H1 (cell line): Measurements from ENCODE around the gene RPL26. TPM values are rescaled to one million over a fixed set of nuclear protein-coding genes. Genes with fewer than 3 reads are reported as not detected.

Experiments used
- CTCF ChIA-PET: fragments of 300-600 bp; sonication (Branson Sonifier 250); formaldehyde crosslinking; loops from one replicate; lab custom pipeline; 2021; ENCODE audit not compliant: partially characterized antibody; lab: Charles Lee
- POLR2A ChIA-PET: fragments of 300-600 bp; sonication (Branson Sonifier 250); formaldehyde crosslinking; loops from one replicate; lab custom pipeline; 2021; ENCODE audit warnings: inconsistent platforms; ENCODE audit not compliant: partially characterized antibody; lab: Charles Lee
- DNase-seq, 2 experiments: peaks; one replicate each; pipeline versions ENCODE4 v3.0.0 to v3.0.0-alpha.2; 2010 to 2022; ENCODE audit warnings: low spot score in 2 of 2, low read depth in 1 of 2, mixed read lengths in 1 of 2
- FAIRE-seq: peaks from 2 replicates; lab custom pipeline; 2011; peaks lifted over from hg19 to GRCh38; lab: Jason Lieb, UNC
- H2AFZ ChIP-seq: 2 replicates; pipeline ENCODE4 v1.8.1; 2012; ENCODE audit warnings: low read length, inconsistent platforms
- H2AK5ac ChIP-seq: 2 replicates; pipeline ENCODE4 v1.6.1; 2013; ENCODE audit warnings: low read depth, low read length
- H2BK120ac ChIP-seq: replicated peaks from 2 replicates; pipeline ENCODE3; 2013; ENCODE audit warnings: low read depth, low read length, inconsistent platforms
- H2BK12ac ChIP-seq: 2 replicates; pipeline ENCODE4 v1.6.1; 2013; ENCODE audit warnings: low read depth, low read length
- H2BK15ac ChIP-seq: 2 replicates; pipeline ENCODE4 v1.6.1; 2013; ENCODE audit warnings: low read length
- H2BK20ac ChIP-seq: 2 replicates; pipeline ENCODE4 v1.6.1; 2013; ENCODE audit warnings: low read length
- H2BK5ac ChIP-seq: 2 replicates; pipeline ENCODE4 v1.6.1; 2013; ENCODE audit warnings: low read depth, low read length
- H3K14ac ChIP-seq: 2 replicates; pipeline ENCODE4 v1.6.1; 2013; ENCODE audit warnings: inconsistent platforms; ENCODE audit not compliant: insufficient read length
- H3K18ac ChIP-seq: 2 replicates; pipeline ENCODE4 v1.6.1; 2013; ENCODE audit warnings: low read length; ENCODE audit errors: extremely low read depth
- H3K23ac ChIP-seq: 2 replicates; pipeline ENCODE4 v1.6.1; 2013; ENCODE audit warnings: inconsistent platforms; ENCODE audit not compliant: insufficient read length
- H3K23me2 ChIP-seq: 2 replicates; pipeline ENCODE4 v1.6.1; 2013; ENCODE audit warnings: low read depth, low read length
- H3K27ac ChIP-seq: 2 replicates; pipeline ENCODE4 v1.6.1; 2011; ENCODE audit warnings: low read depth, low read length, inconsistent platforms
- H3K27me3 ChIP-seq, 4 experiments: replicated peaks in 1 of 4; 1 replicate in 1 of 4; 2 replicates in 3 of 4; pipeline versions ENCODE4 v1.6.1 to v1.8.1; 2011 to 2013; ENCODE audit warnings: low read length in 3 of 4, mild to moderate bottlenecking in 3 of 4, inconsistent platforms in 2 of 4, mixed read lengths in 2 of 4, moderate library complexity in 1 of 4; ENCODE audit not compliant: control insufficient read depth in 3 of 4, insufficient read depth in 3 of 4; ENCODE audit errors: extremely low read depth in 1 of 4
- H3K36me3 ChIP-seq, 4 experiments: 2 replicates each; pipeline versions ENCODE4 v1.6.1 to v1.8.1; 2011 to 2013; ENCODE audit warnings: mild to moderate bottlenecking in 4 of 4, low read length in 3 of 4, moderate library complexity in 2 of 4, control low read depth in 1 of 4, inconsistent platforms in 1 of 4; ENCODE audit not compliant: insufficient read depth in 4 of 4, control insufficient read depth in 2 of 4
- H3K4ac ChIP-seq: replicated peaks from 2 replicates; pipeline ENCODE3; 2013; ENCODE audit warnings: low read length, low read depth, mixed read lengths, inconsistent platforms; ENCODE audit not compliant: insufficient read length
- H3K4me1 ChIP-seq, 4 experiments: replicated peaks in 1 of 4; 1 replicate in 1 of 4; 2 replicates in 3 of 4; pipeline versions ENCODE4 v1.6.1 to v1.8.1; 2011 to 2013; ENCODE audit warnings: low read length in 3 of 4, inconsistent platforms in 2 of 4, mixed read lengths in 1 of 4; ENCODE audit not compliant: insufficient read depth in 4 of 4, control insufficient read depth in 3 of 4
- H3K4me2 ChIP-seq, 2 experiments: 2 replicates each; pipeline versions ENCODE4 v1.6.1 to v1.8.1; 2011 to 2013; ENCODE audit warnings: low read depth in 2 of 2, low read length in 2 of 2, control low read depth in 1 of 2, inconsistent platforms in 1 of 2, mild to moderate bottlenecking in 1 of 2; ENCODE audit not compliant: insufficient read depth in 1 of 2
- H3K4me3 ChIP-seq, 4 experiments: fragments of 200-600, 300-600 bp in 1 of 4; sonication (generic), shearing (Covaris generic), sonication (Bioruptor Twin) in 1 of 4; 2 replicates each; pipeline versions ENCODE4 v1.5.1 to v1.8.1; 2011 to 2016; ENCODE audit warnings: low read length in 4 of 4, low read depth in 3 of 4, control low read depth in 2 of 4, inconsistent platforms in 2 of 4, mild to moderate bottlenecking in 2 of 4, mixed read lengths in 1 of 4, moderate library complexity in 1 of 4; ENCODE audit not compliant: insufficient read depth in 2 of 4; ENCODE audit errors: extremely low read depth in 1 of 4
- H3K56ac ChIP-seq: replicated peaks from 2 replicates; pipeline ENCODE3; 2013; ENCODE audit warnings: low read depth, mild to moderate bottlenecking, mixed read lengths, low read length, inconsistent platforms; ENCODE audit not compliant: insufficient read length
- H3K79me1 ChIP-seq: 2 replicates; pipeline ENCODE4 v1.6.1; 2013; ENCODE audit warnings: low read depth, low read length, control low read depth
- H3K79me2 ChIP-seq, 2 experiments: 2 replicates each; pipeline versions ENCODE4 v1.6.1 to v1.8.1; 2012 to 2013; ENCODE audit warnings: low read length in 2 of 2, mild to moderate bottlenecking in 2 of 2, inconsistent platforms in 1 of 2; ENCODE audit not compliant: insufficient read depth in 2 of 2, control insufficient read depth in 1 of 2
- H3K9ac ChIP-seq, 4 experiments: replicated peaks in 1 of 4; 1 replicate in 1 of 4; 2 replicates in 3 of 4; pipeline versions ENCODE4 v1.6.1 to v1.8.1; 2011 to 2013; ENCODE audit warnings: low read depth in 3 of 4, low read length in 3 of 4, control low read depth in 2 of 4, mild to moderate bottlenecking in 2 of 4, moderate library complexity in 2 of 4, inconsistent platforms in 1 of 4; ENCODE audit errors: extremely low read depth in 1 of 4
- H3K9me3 ChIP-seq, 2 experiments: 2 replicates each; pipeline versions ENCODE4 v1.6.1 to v1.8.1; 2012 to 2013; ENCODE audit warnings: mild to moderate bottlenecking in 2 of 2, moderate library complexity in 2 of 2, control low read depth in 1 of 2, inconsistent platforms in 1 of 2, low read depth in 1 of 2, low read length in 1 of 2, mixed read lengths in 1 of 2; ENCODE audit not compliant: insufficient read depth in 2 of 2
- H4K20me1 ChIP-seq, 2 experiments: replicated peaks in 1 of 2; 2 replicates each; pipeline versions ENCODE3 to v1.8.1; 2011 to 2013; ENCODE audit warnings: inconsistent platforms in 2 of 2, low read length in 2 of 2, mild to moderate bottlenecking in 1 of 2; ENCODE audit not compliant: insufficient read depth in 2 of 2, control insufficient read depth in 1 of 2
- H4K5ac ChIP-seq: 2 replicates; pipeline ENCODE4 v1.6.1; 2013; ENCODE audit warnings: low read length, low read depth, mixed read lengths, inconsistent platforms; ENCODE audit not compliant: insufficient read length
- H4K8ac ChIP-seq: 2 replicates; pipeline ENCODE4 v1.8.0; 2013; ENCODE audit warnings: mild to moderate bottlenecking, moderate library complexity, low read length, inconsistent platforms; ENCODE audit not compliant: insufficient read depth; ENCODE audit errors: extremely low read depth
- H4K91ac ChIP-seq: replicated peaks from 2 replicates; pipeline ENCODE3; 2013; ENCODE audit warnings: low read length, mixed read lengths, inconsistent platforms; ENCODE audit not compliant: insufficient read length
- CBX8 ChIP-seq: fragments of 300-800, 300-1000 bp; sonication (generic); IDR thresholded peaks from 2 replicates; pipeline ENCODE4 v1.7.1; 2016; ENCODE audit warnings: low read depth, low read length, borderline replicate concordance
- CREB1 ChIP-seq: IDR thresholded peaks from 2 replicates; pipeline ENCODE4 v1.6.1; 2012; ENCODE audit warnings: inconsistent platforms
- CTCF ChIP-seq, 3 experiments: IDR thresholded peaks; 1 replicate in 2 of 3; 2 replicates in 1 of 3; pipeline versions ENCODE4 v1.5.1 to v1.6.1; 2011; ENCODE audit warnings: low read length in 3 of 3, mild to moderate bottlenecking in 3 of 3, inconsistent platforms in 2 of 3, low read depth in 1 of 3, moderate library complexity in 1 of 3; ENCODE audit not compliant: insufficient read depth in 1 of 3; ENCODE audit errors: control extremely low read depth in 1 of 3
- EGR1 ChIP-seq: IDR thresholded peaks from 2 replicates; pipeline ENCODE4 v1.6.1; 2011; ENCODE audit warnings: low read depth, low read length, borderline replicate concordance
- KDM5A ChIP-seq: fragments of 200-600 bp; IDR thresholded peaks from 2 replicates; pipeline ENCODE4 v1.7.1; 2012; ENCODE audit warnings: mild to moderate bottlenecking, low read length, inconsistent platforms, mixed read lengths
- POLR2A ChIP-seq, 2 experiments: IDR thresholded peaks; 1 replicate in 1 of 2; 2 replicates in 1 of 2; pipeline ENCODE4 v1.6.1; 2011; ENCODE audit warnings: low read depth in 2 of 2, low read length in 2 of 2, mild to moderate bottlenecking in 2 of 2; ENCODE audit errors: control extremely low read depth in 1 of 2
- SAP30 ChIP-seq: fragments of 300-600 bp; sonication (generic); IDR thresholded peaks from 2 replicates; pipeline ENCODE4 v1.7.1; 2012; ENCODE audit warnings: low read length, moderate library complexity, mild to moderate bottlenecking, inconsistent platforms; ENCODE audit not compliant: insufficient read depth, insufficient replicate concordance
- SIX5 ChIP-seq: IDR thresholded peaks from 2 replicates; pipeline ENCODE4 v1.6.1; 2011; ENCODE audit warnings: mild to moderate bottlenecking, low read depth, low read length
- SP1 ChIP-seq: IDR thresholded peaks from 2 replicates; pipeline ENCODE4 v1.6.1; 2011; ENCODE audit warnings: low read depth, low read length
- YY1 ChIP-seq: IDR thresholded peaks from 2 replicates; pipeline ENCODE4 v1.6.1; 2011; ENCODE audit warnings: low read depth, mild to moderate bottlenecking, low read length
- ZNF274 ChIP-seq: IDR thresholded peaks from 2 replicates; pipeline ENCODE4 v1.7.0; 2012; ENCODE audit warnings: low read length, borderline replicate concordance; ENCODE audit errors: extremely low read depth
- WGBS, 2 experiments: shearing (Covaris generic) in 1 of 2; methylation state at CpG; one replicate each; pipeline versions ENCODE4 v1.1.6 to v1.1.7; 2013 to 2015; ENCODE audit warnings: low lambda C conversion rate in 2 of 2, mixed read lengths in 2 of 2, inconsistent platforms in 1 of 2, low coverage in 1 of 2, missing lambda C conversion rate in 1 of 2; ENCODE audit not compliant: insufficient replicate concordance in 2 of 2, insufficient coverage in 1 of 2, insufficient read length in 1 of 2; ENCODE audit errors: extremely low coverage in 1 of 2, missing lambda C conversion rate in 1 of 2; 5-methylcytosine and 5-hydroxymethylcytosine counted together
- polyA plus RNA-seq, 7 experiments: library from polyadenylated mRNA; depleted of rRNA in 3 of 7; stranded (reverse) in 5 of 7; unstranded in 2 of 7; fragments of >200 nt in 5 of 7; fragments of 200-250 nt in 2 of 7; gene quantifications; 1 replicate in 5 of 7; 2 replicates in 1 of 7; 4 replicates in 1 of 7; pipeline versions ENCODE4 v1.2.1 to v1.2.3, GENCODE V29; 2011 to 2013; ENCODE audit warnings: missing spikeins in 2 of 7, mixed read lengths in 2 of 7
- total RNA-seq: library from RNA; stranded (reverse); fragmentation: NEBNext Ultra II Directional; extraction: Animal tissue kit (Norgen Biotek cat#: 25700); gene quantifications from 2 replicates; pipeline ENCODE4 v1.2.1, GENCODE V29; 2021

The RPL26 gene
- total and polyA plus RNA-seq, 2 of the 8 experiments (the other 6 are each of a cell fraction or from before 2014, with no cell fraction given), result 1,963 to 2,554 TPM

GRCh38 chr17:8332688-8333087 is 50.3 kb downstream of the RPL26 start:
- Histone ChIP-seq H2BK120ac (no peak overlapping the region), H2BK15ac (no peak overlapping the region), H3K9me3 (no peaks in the 10 kb centered on the region), H2AK5ac (no peak overlapping the region), H4K8ac (no peak overlapping the region), H3K23ac (no peak overlapping the region), H3K18ac (no peak overlapping the region), H4K91ac (no peak overlapping the region), H3K27me3 (peaks cover 0 to 5% (median 4%) of the 10 kb centered on the region in 4 experiments; a peak in 4 of 7 replicates), H3K14ac (no peak overlapping the region), H2BK5ac (no peak overlapping the region), H3K27ac (no peak overlapping the region), H3K4me2 (peak overlapping the region in 1 of 2 experiments; percentile 37; a peak in 1 of 4 replicates), H2BK12ac (no peak overlapping the region), H2BK20ac (no peak overlapping the region), H3K9ac (no peak overlapping the region), H3K79me2 (no peaks in the 10 kb centered on the region), H3K56ac (no peak overlapping the region), H4K5ac (no peak overlapping the region), H3K4me3 (no peak overlapping the region), H3K23me2 (no peaks in the 10 kb centered on the region), H2AFZ (no peak overlapping the region), H4K20me1 (no peaks in the 10 kb centered on the region), H3K79me1 (no peaks in the 10 kb centered on the region), H3K36me3 (no peaks in the 10 kb centered on the region), H3K4ac (no peak overlapping the region), H3K4me1 (peaks cover 0 to under 1% (median 0%) of the 10 kb centered on the region in 4 experiments; a peak in 4 of 7 replicates)
- ChIA-PET POLR2A (interaction anchor here (1.3 to 1.7 kb wide), 3 partner anchors 9 to 44 kb away, joined by 4 to 5 read pairs (median 5); partner anchors contain the start of gene KRABD2), CTCF (interaction anchor here (1.0 to 1.4 kb wide), 3 partner anchors 13 to 29 kb away, joined by 3 to 5 read pairs (median 4); no protein-coding TSS in a partner anchor)
- FAIRE-seq (no peak), DNase-seq (no peak)
- 78% methylated on average over 5 of the region's 5 CpGs; no CpG with 5 or more reads in 1 of the 2 experiments for WGBS, 2 experiments
- TF ChIP-seq KDM5A, result no peak
- no peak for TF ChIP-seq CTCF (IDR thresholded peaks at IDR 0.05; ENCODE audit: control extremely low read depth in 1 of 3, insufficient read depth in 1 of 3, low read depth in 1 of 3, low read length in 3 of 3)
- TF ChIP-seq EGR1, result no peak
- TF ChIP-seq YY1, result no peak
- TF ChIP-seq ZNF274, result no peak
- no peak for TF ChIP-seq CREB1
- no peak for TF ChIP-seq SIX5
- TF ChIP-seq SP1, result no peak
- TF ChIP-seq POLR2A (IDR thresholded peaks at IDR 0.05; ENCODE audit: control extremely low read depth in 1 of 2, low read depth in 2 of 2, low read length in 2 of 2), result no peak
- TF ChIP-seq SAP30, result no peak
- TF ChIP-seq CBX8, result no peak
